SW 1271 (cell line): ENCODE results near the gene VPS50.
"Not testable (repeated sequence)": the region's sequence is repeated elsewhere in the genome, so short reads cannot be mapped to it uniquely, and the experiment has no call there.

ENCODE experiments used
- DNase-seq, 2 experiments: peaks; one replicate each; lab custom pipeline; 2025; lab: John Stamatoyannopoulos, UW

Gene VPS50

GRCh38 chr7:93337052-93337451 is 104.9 kb downstream of the VPS50 start:
- DNase-seq, result no peak

GRCh38 chr7:93342178-93342577 is 110.0 kb downstream of the VPS50 start:
- DNase-seq, result not testable (repeated sequence)

GRCh38 chr7:93350338-93350737 is 118.2 kb downstream of the VPS50 start:
- DNase-seq, result no peak

DNA sequence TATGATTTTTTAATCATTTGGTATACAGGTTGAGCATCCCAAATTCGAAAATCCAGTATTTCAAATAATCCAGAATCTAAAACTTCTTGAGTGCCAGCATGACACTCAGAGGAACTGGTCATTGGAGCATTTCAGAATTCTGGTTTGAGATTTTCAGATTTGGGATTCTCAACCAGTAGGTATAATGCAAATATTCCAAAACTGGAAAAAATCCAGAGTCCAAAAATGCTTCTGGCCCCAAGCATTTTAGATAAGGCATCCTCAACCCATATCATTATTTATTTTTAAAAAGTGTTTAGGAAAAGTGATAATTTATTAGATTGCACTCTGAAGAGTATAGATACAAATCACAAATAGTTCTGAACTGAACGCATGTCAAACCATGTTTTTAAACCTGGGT is 120.7 kb downstream of the VPS50 start:
- DNase-seq, result no peak

GRCh38 chr7:93354815-93355214 is 122.6 kb downstream of the VPS50 start:
- DNase-seq, result no peak

DNA sequence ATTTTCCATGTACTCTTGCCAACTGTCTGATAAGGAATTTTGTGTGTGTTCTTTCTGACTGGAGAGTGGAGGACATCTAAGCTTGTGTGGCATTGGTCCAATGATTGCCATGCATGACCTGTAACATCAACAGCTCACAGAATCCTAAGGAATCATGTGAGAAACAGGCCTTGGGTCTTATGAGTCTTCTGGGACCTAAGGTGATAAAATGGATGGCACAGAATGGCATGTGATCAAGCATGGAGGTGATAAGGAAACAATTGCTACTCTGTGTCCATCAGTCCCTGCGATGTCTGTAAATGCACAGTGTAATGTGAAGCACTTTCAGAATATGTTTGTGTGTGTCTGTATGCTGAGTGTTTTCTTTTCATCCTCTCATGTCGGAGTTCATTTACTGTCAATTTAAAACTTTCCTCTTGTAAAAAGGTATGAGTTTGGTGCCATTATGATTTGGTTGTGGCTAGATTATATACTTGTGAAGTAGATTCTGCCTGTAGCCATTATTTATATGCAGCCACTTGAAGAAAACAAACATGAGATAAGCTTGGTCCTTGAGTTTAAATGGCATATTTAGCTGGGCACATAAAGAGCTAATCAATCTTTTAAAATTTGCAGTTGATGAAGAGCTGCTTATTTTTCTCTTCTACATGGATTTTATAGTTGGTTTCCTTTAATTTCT is 127.5 kb downstream of the VPS50 start:
- DNase-seq, result no peak

- no peak for DNase-seq
Observed at GRCh38 chr7:93361853-93362252, 129.7 kb downstream of the VPS50 start.

DNA sequence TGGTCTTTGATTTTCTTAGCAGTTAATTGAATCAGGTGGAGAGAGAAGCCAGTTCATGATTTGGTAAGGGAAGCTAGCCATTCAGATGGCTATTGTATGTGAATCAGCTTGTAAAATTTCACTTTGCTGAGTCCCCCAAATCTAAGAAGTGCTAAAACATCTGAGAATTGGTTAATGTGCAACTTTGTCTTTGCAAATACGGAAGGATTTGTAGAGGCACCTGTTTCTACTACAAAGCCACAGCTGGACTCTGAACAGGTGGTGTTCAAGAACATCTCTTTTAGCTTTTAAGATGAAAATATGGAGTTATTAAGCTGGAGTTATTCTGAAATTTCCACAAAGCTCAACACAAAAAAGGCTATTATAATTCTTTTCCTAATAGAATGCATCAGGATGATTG is 132.6 kb downstream of the VPS50 start:
- no peak for DNase-seq

DNA sequence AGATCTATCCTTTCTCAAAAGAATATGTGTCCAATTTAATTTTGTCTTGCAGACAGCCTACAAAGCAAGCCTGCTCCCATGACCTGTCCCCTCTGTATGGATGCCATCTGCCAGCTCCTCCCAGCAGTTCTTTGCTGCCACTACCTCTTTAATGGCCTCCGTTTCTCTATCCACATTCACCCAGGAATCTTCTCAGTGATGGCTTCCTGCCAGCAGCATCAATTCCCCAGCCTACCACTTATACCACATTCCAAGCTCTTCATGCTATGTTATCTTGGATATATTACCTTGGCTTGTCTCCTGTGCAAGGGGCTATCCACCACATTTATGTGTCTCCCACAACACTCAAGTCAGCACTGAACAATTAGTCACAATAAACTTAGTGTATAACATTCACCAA is 133.2 kb downstream of the VPS50 start:
- no peak for DNase-seq

DNA sequence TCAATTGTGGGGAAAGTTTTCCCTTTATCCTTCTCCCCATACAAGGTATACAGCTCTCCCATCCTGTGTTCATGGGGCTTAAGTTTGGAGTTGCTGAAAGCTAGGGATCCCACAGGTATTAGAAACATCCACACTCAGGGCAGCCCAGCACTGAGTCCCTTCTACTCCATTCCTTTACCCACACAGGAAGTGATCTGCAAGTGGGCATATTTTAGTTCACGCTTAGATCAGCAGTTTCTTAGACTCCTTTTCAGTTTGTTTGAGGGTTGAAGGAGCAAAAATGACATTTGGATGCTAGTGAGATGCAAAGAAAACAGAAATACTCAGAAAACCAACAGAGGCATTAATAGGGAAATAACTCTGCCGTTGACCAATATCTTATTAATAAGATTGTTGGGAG is 134.7 kb downstream of the VPS50 start:
- DNase-seq, result no peak

GRCh38 chr7:93367254-93367653 is 135.1 kb downstream of the VPS50 start:
- no peak for DNase-seq

DNA sequence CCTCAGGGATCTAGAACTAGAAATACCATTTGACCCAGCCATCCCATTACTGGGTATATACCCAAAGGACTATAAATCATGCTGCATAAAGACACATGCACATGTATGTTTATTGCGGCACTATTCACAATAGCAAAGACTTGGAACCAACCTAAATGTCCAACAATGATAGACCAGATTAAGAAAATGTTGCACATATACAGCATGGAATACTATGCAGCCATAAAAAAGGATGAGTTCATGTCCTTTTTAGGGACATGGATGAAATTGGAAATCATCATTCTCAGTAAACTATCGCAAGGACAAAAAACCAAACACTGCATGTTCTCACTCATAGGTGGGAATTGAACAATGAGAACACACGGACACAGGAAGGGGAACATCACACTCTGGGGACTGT is 138.8 kb downstream of the VPS50 start:
- DNase-seq, result not testable (repeated sequence)

- DNase-seq, result no peak
Observed at GRCh38 chr7:93373537-93373936, 141.4 kb downstream of the VPS50 start.

- DNase-seq, result peak in 1 of 2 experiments; percentile 30
Observed at GRCh38 chr7:93374345-93374940, 142.3 kb downstream of the VPS50 start.

DNA sequence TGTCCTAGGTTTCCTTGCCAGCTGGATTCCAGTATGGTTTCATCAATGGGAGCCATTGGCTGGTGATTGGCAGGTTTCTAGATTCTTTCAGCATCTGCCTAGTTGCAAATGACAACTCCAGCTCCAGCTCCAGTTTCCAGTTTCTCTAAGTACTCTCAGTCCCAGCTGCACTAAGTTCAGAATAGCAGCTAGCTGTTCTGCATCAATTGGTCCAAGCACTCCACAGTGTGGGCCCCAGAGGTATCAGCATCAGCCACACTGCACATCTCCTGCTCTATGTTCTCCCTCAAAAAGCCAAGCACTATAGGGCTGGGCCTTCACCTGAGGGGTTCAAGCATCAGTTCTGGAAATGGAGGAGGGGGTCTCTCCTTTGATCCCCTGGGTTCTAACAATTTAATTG is 143.4 kb downstream of the VPS50 start:
- no peak for DNase-seq

DNA sequence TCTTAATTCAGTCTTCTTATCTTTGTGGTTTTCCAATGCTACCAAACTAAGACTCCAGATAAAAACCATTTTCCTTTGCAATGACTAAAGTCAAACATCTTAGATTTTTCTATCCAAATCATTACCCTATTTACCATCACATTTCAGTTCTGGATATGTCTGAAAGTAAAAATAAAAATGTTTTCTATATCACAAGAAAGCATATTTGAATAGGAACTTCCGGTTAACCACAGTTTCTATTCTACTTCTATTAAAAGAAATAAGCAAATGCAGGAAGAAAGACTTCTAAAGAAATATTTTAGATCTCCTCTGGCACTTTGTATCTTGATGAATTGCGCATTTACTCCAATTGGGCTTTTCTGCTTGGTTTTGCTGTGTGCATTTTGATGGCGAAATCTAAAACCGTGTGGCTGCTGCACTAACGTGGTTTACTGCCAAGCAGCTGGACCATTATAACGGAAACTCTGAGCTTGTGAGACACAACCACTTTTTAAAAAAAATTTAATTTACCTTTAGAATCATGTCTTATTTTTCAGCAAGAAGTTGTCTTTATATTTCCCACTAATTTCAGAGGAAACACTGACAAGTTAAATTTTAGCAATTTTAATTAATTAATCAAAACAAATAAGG is 146.1 kb downstream of the VPS50 start:
- no peak for DNase-seq

DNA sequence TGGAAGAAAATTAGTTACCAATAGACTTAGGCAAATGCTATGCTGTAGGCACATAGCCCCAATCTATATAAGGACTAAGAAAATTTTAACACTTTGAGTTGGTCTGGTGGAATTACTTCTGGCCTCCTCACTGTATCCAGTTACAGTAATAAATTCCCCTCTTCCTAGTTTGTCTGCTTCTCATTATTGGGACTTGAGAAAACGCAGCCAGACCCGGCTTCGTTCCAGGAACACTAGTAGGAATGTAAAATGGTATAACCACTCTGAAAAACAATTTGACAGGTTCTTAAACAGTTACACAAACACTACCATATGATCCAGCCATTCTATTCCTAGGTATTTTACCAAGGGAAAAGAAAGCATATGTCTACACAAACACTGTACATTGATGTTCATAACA is 150.2 kb downstream of the VPS50 start:
- no peak for DNase-seq

DNA sequence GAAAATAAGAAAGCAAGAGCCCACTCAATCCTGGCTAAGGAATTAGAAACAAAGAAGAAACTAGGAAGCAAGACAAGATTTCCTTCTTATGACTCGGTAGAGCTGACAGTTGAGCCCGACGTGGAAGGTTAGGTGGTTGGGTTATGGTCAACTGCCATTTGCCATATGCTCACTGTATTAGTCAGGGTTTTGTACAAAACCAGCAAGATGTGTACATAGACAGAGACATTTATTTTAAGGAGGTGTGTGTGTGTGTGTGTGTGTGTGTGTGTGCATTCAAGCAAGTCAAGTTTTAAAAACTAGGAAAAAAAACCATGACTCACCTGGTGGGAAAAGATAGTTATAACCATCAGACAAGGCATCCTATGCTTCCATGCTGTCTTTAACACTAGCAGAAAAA is 158.5 kb downstream of the VPS50 start:
- DNase-seq, result no peak

DNA sequence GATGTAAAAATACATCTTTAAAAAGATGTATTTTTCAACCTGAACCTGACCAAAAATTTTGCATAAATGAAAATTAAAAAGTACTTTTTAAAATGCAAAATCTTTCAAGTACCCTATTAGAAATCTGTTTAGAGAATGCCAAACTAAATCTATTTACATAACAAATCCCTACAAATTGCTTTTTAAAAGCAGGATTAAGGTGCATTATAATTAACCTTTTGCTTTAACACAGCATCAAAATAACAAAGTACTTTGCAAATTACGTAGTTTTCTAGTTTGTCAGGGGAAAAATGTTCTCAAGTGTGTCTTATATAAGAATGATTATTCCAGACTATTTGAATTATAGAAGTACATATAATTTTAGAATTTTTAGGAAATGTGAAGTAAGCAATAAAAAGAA is 160.8 kb downstream of the VPS50 start:
- no peak for DNase-seq

- no peak for DNase-seq
Observed at GRCh38 chr7:93399642-93400041, 167.5 kb downstream of the VPS50 start.

- no peak for DNase-seq
Observed at GRCh38 chr7:93402944-93403343, 170.8 kb downstream of the VPS50 start.

DNA sequence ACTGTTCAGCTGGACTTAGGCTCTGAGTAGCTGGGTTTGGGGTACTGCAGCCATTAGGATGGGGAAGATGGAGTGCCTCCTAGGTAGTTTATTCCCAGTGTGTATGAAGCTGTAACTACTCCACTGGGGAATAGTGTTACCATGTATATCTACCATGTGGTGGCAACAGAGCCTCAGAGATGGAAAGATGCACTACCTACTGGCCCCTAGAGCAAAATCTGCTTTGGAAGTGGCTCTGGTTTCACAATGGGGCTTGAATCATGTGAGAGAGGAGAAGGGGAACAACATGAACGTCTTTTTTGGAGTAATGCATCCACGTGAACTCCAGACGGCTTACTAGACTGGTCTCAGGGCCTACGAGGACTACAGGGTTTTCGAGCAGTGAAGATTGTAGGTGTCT is 175.1 kb downstream of the VPS50 start:
- DNase-seq, result no peak

DNA sequence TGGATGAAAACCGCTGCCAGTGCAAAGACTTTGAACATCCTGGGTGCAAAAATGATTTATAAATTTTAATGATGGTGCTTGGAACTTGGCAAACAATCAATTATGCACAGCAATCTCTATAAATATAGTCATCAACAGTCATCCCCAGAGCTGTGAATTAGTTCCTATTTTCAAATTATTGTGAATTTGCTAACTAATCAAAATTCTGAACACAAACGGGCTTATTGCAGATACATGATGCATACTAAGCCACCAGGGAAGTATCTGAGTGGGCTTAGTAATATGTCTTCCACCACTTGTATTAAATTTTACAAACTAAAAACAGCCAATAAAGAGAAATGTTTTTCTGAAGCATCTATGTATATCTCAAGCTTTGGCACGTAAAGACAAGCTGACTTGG is 177.2 kb downstream of the VPS50 start:
- DNase-seq, result no peak
